GM20000 (cell line): ENCODE data around the gene BAIAP3.

Source experiments
- DNase-seq: peaks from one replicate; pipeline ENCODE4 v3.0.0; 2012; ENCODE audit warnings: low spot score
- CTCF ChIP-seq: IDR thresholded peaks from 2 replicates; pipeline ENCODE4 v1.5.1; 2012; ENCODE audit warnings: mild to moderate bottlenecking, control low read depth; ENCODE audit errors: extremely low read depth, missing control alignments

The BAIAP3 gene

DNA sequence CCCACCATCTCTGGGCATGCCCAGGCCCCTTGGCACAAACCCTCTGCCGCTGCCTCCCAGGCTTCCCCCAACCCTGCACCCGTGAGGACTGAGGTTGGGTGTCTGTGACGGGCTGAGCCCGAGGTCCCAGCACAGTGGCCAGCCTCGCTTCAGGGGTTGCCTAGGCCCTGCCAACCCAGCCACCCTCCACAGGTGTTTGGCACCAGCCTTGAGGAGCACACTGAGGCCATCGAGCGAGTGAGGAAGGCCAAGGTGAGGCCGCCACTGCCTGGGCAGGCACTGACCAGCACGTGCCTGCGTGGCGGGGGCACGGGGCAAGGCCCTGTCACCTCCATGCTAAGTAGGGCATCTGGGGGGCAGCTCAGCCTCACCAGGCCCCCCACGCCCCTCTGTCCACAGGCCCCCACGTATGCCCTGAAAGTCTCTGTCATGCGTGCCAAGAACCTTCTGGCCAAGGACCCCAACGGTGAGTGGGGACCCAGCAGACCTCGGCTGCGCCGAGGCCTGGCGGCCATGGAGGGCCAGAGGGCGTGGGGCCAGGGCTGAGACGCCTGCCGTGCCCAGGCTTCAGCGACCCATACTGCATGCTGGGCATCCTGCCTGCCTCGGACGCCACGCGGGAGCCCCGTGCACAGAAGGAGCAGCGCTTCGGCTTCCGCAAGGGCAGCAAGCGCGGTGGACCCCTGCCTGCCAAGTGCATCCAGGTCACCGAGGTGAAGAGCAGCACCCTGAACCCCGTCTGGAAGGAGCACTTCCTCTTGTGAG is 7.5 kb downstream of the BAIAP3 start:
- TF ChIP-seq CTCF, result no peak

GRCh38 chr16:1341495-1342420 is 8.3 kb downstream of the BAIAP3 start:
- TF ChIP-seq CTCF, result no peak
- DNase-seq, result no peak

More for the DNA sequence above, 7.5 kb downstream of the BAIAP3 start:
- DNase-seq, result no peak

- no peak for TF ChIP-seq CTCF
- peak; percentile 100 for DNase-seq
Observed at GRCh38 chr16:1342526-1343427, 9.3 kb downstream of the BAIAP3 start.

GRCh38 chr16:1343428-1344242 is 10.2 kb downstream of the BAIAP3 start:
- no peak for DNase-seq
- TF ChIP-seq CTCF, result no peak

GRCh38 chr16:1344499-1344898 is 11.1 kb downstream of the BAIAP3 start:
- TF ChIP-seq CTCF, result no peak
- DNase-seq, result no peak

DNA sequence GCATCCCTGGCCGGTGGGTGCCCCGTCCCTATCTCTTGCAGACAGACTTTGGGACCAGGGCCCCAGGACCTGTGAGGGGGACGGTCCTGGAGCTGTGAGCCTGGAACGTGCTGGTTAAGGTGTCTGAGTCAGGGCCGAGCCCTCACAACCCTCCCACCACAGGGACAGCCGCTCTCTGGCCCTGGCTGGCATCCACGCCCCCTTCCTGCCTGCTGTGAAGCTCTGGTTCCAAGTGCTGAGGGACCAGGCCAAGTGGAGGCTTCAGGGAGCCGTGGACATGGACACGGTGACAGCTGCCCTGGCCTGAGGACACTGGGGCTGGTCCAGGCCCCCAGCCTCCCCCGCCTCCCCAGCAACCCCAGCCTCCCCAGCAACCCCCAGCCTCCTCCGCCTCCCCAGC is 11.6 kb downstream of the BAIAP3 start:
- TF ChIP-seq CTCF, result no peak
- DNase-seq, result no peak
